H54 (cell line): ENCODE data around the gene AMER3.
A peak's percentile ranks its signal among the peaks of the same experiment; 100 is the strongest.

Experiments
- DNase-seq: peaks from one replicate; pipeline ENCODE4 v3.0.0; 2011; ENCODE audit warnings: low spot score, mixed read lengths; ENCODE audit not compliant: insufficient read length
- FAIRE-seq: peaks from 3 replicates; lab custom pipeline; 2011; peaks lifted over from hg19 to GRCh38; lab: Jason Lieb, UNC
- POLR2A ChIP-seq: IDR thresholded peaks from 2 replicates; pipeline ENCODE4 v1.6.1; 2011; ENCODE audit warnings: low read depth, mild to moderate bottlenecking, low read length

Gene AMER3

DNA sequence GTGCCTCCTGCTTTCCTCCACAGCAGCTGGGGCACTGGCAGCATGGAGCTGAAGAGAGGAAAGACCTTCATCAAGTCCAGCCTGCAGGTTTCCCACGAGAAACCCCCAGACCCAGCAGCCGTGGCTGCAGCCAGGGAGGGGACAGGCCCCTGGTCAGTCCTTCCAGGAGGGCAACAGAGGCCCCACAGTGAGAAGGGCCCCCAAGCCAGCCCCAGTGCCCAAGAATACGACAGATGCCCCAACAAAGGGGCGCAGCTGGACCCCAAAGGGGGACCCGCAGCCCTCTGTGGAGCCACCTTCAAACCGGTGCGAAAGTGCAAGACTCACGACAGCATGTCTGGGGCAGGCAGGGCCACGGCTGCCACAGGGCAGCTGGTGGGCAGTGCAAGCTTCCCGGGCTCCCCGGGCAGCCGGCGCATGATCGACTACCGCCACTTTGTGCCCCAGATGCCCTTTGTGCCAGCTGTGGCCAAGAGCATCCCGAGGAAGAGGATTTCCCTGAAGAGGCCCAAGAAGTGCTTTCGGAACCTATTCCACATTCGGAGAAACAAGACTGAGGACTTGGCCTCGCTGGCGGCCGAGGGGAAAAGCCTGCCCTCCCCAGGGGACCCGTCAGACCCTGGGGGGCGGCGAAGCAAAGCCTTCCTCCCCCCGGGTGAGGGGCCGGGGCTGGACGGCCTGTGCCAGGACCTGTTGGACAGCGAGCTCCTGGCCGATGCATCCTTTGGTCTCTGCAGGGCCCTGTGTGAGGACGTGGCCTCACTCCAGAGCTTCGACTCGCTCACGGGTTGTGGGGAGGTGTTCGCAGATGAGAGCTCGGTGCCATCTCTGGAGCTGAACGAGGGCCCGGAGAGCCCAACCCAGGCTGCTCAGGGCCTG lies 6.9 kb downstream of the AMER3 start:
- no peak for FAIRE-seq
- no peak for TF ChIP-seq POLR2A
- no peak for DNase-seq

DNA sequence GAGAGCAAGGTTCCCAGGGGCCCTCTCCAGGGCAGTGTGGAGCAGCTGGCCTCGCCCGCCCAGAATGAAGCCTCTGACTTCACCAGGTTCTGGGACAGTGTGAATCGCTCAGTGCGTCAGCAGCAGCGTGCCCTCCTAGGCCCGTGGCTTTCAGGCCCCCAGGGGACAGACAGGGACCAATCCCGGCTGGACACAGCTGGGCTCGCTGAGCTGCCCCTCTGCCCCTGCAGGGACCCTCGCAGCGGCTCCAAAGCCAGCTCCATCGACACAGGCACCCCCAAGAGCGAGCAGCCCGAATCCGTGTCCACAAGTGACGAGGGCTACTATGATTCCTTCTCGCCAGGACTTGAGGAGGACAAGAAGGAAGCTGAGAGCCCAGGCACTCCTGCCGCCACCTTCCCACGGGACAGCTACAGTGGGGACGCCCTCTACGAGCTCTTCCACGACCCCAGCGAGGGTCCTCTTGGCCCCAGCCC lies 7.6 kb downstream of the AMER3 start:
- DNase-seq, result no peak
- no peak for FAIRE-seq
- TF ChIP-seq POLR2A, result no peak

DNA sequence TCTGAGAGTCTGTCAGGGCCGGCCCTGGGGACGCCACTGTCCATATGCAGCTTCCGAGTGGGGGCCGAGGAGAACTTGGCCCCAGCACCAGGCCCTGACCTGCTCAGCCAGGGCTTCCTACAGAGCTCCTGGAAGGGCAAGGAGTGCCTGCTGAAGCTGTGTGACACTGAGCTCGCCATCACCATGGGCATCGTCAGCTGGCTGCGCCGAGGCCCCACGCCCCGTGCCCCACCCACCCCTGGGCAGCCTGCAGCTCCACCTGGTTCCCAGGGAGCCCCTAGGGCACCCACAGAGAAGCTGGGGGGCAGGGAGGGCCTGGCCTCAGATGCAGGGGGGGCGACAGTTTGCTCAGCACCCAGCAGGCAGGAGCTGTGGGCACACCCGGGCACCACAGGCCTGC lies 8.1 kb downstream of the AMER3 start:
- no peak for TF ChIP-seq POLR2A

DNA sequence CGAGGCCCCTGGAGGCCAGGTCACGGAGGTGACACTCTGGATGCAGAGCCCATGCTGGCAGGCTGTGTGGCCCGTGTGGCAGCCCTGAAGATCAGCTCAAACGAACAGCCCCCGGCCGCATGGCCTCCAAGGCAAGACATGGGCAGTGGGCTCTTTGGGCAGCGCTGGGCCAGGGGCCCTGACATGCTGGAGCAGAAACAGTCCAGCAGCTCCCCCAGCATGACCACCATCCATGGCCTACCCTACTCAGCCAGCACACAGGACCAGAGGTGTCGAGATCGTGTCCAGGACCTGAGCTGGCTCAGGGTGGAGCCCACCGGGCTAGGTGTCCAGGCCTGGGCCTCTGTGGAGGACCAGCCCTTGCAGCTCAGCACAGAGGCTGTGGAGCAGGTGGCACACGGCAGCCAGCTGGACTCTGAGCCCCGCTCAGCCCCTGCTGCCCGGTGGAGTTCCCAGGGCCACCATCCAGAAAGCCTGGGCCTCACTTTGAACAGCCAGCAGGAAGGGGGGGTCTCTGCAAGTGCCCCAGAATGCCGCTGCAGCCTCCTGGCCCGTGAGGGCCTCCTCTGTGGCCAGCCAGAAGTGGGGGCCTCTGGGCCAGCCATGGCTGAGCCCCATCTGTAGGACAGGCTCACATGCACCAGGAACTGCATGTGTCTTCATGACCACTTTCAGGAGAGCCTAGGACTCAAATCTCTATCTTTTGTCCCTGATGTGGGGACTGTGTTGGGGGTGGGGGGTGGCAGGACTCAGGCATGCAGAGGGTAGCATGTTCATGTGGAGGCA lies 8.9 kb downstream of the AMER3 start:
- FAIRE-seq, result no peak
- no peak for TF ChIP-seq POLR2A

More for the DNA sequence above, 8.1 kb downstream of the AMER3 start:
- FAIRE-seq (no peak), DNase-seq (no peak)

DNA sequence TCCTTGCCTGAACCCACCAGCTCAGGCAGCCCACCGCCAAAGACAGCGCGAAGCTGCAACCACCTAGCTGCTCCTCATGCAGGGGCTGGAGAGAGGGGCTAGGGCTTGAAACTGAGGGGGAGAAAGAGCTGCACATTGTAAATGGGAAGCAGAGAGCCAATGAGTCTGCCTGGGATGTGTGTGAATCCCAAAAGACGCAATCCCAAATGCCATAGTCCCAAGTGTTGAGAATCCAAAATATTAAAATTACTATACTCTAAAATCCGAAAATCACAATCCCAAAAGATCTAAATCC lies 9.4 kb downstream of the AMER3 start:
- TF ChIP-seq POLR2A, result no peak
- FAIRE-seq (no peak), DNase-seq (no peak)

More for the DNA sequence above, 8.9 kb downstream of the AMER3 start:
- DNase-seq, result no peak

DNA sequence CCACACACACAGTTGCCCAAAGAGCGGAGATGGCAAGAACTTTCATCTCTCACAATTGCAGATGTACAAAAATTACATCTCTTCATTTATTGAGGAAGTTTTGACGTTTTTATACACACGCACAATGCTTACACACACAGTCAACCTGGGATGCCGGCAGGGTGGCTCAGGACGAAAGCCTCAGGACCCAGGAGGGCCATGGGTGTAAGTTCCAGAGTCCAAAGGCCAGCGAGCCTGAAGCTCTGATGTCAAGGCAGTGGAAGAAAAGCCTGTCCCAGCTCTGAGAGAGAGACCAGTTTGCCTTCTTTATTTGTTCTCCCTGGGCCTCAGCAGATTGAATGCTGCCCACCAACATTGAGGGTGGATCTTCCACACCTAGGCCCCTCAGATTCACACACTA lies 10.1 kb downstream of the AMER3 start:
- FAIRE-seq, result no peak
- DNase-seq, result no peak
- TF ChIP-seq POLR2A, result no peak

DNA sequence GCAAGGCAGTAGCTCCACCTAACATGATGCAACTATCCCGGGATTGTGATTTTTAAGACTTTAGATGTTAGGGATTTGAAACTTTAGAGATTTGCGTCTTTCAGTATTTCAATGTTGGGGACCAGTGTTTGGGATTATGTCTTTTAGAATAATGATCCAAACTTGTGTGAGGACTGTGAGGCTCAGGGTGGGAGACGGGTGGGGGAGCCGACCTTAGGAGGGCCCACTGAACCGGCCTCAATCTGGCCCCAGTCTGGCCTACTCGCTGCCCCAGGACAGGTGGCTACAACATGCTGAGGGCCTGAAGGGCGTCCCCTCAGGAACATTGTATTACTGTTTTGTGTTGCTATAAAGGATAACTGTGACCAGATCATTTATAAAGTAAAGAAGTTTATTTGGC lies 10.7 kb downstream of the AMER3 start:
- no peak for TF ChIP-seq POLR2A
- FAIRE-seq, result no peak
- DNase-seq, result no peak

DNA sequence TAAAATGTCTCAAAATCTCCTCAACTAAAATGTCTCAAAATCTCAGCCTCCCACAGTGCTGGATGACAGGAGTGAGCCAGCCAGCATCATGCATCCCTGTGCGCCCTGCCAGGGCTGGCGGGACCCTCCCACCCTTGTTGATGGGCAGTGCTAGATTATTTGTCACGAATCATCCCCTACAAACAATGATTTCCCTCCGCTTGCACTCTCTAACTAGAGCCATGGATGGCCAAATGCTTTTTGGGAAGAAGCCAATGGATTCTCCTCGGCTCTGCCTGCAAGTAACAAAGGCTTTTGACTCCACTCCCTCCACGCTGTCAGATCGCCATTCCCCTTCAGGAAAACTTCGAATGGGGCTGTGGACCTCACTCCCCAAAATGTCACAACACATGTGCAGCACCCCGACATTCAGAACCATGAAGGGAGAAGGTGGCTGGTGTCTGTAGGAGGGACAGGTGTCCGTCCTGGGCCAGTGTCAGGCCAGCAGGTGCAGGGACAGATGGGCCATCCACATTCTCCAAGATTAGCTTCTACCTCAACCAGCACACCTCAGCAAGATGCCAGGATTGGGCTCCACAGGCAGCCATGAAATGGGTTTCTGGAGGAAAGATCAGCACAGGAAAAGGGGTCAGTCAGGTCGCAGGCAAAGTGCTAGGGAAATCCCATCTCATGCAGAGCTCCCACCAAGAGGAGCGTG lies 11.5 kb downstream of the AMER3 start:
- DNase-seq (no peak), FAIRE-seq (no peak)
- TF ChIP-seq POLR2A, result no peak

DNA sequence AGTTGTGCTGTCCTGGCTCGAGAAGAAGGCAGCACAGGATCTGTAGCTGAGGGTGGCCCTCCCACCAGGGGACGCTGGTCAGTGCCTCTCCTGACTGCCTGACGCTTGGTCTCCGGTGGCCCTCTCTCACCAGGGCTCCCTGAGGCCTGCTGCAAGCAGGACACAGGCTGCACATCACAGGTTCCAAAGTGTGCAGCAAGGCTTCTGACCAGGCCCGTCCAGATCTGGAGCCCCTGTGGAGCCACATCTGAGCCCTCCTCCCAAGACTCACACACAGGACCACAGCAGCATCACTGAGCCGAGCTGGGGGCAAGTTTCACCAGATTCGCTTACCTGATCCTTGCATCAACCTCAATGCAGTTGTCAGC lies 12.1 kb downstream of the AMER3 start:
- TF ChIP-seq POLR2A, result no peak
- FAIRE-seq (no peak), DNase-seq (no peak)

DNA sequence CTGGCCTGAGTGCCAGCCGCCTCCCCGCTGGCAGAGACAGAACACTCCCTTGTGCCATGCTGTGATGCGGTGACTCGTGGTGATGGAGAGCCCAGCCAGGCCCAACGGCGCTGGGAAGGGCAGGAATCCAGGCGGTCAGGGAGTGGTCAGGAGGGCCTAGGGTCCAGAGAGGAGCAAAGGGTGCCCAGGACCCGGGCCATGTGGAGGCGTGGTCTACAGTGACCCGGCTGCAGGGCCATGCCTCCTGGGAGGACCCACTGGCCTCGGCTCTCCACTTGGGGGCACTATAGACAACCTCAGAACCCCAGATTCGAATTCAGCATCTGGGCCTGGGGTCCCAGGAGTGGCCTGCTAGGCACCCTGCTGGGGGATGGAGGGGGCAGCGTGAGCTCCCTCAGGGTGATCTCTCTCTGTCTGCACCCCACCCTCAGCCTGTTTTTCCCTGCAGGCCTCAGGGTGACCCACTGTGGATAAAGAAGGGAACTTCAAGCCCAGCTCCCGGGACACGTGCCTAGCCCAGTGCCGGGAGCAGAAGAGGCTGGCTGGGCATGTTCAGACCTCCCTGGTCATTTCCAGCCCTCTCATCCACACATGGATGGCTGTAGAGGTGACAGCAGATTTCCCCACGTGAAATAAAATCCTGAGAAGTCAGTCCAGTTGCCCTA lies 13.0 kb downstream of the AMER3 start:
- FAIRE-seq (no peak), DNase-seq (peak; percentile 40)

DNA sequence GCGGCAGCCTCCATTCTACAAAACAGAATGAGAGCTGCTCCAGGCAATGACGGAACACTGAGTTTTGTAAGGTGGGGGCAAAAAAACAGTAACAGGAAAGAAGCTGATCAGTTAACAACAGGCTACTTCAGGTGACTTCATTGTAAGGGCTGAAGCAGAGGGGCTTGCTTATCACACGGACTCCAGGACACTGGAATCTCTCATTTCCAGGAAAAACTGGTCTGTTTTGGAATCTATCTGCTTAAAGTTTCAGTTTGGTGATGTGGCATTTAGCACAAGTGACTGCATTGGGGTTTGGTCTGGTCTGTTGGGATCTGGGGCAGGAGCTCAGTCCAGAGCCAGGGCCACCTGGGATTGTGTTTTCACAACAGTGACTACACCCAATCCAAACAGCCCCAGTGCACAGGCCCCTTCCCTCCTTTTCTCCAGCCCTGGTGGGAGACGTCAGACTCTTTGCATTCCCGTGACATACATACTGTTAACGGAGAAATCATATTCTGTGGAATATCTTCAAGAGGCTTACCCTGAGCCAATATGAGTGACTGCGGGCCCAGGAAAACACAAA lies 14.1 kb downstream of the AMER3 start:
- DNase-seq, result no peak
- FAIRE-seq, result no peak
- TF ChIP-seq POLR2A, result no peak

More for the DNA sequence above, 13.0 kb downstream of the AMER3 start:
- no peak for TF ChIP-seq POLR2A

DNA sequence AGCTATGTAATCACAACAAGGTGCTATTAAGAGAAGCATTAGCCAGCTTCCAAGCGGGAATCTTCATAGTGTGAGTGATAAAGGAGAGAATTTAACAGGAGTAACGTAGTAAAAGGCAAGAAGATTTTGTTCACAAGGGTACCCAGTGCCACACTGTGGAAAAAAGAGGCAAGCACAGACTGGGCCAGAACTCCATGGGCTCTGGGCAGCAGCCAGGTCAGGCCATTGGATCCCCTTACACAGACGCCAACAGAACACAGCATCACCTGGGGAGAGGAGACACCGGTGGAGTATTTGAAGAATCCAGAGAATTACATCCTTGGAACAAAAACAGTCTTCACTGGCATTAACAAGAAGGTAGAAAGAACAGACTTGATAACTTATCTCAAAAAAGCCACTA lies 21.2 kb downstream of the AMER3 start:
- FAIRE-seq (no peak), DNase-seq (no peak)
- TF ChIP-seq POLR2A, result no peak

DNA sequence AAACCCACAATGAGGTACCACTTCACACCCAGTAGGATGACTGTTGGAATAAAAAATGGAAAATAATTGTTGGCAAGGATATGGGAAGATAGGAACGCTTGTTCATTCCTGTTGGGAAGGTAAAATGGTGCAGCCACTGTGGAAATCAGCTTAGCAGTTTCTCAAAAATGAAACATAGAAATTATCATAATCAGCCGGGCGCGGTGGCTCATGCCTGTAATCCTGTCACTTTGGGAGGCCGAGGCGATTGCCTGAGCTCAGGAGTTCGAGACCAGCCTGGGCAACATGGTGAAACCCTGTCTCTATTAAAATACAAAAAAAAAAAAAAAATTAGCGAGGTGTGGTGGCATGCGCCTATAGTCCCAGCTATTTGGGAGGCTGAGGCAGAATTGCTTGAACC lies 23.4 kb downstream of the AMER3 start:
- FAIRE-seq, result no peak
- TF ChIP-seq POLR2A, result no peak
- no peak for DNase-seq
